Measurements from ENCODE around the gene TBCB.
"Not testable (repeated sequence)": the region's sequence is repeated elsewhere in the genome, so short reads cannot be mapped to it uniquely, and the experiment has no call there.

Gene TBCB

GRCh38 chr19:36115453-36116343 is at the start of gene TBCB:
TBCB (plus strand) TSS chr19:36115468; CDS start chr19:36115561, 93 bp downstream.
- H3K4me1 ChIP-seq (ENCODE audit: control insufficient read depth, low read length), result peaks cover 29% of the 10 kb centered on the region
- H3K9me2 ChIP-seq (replicated peaks; ENCODE audit: control insufficient read depth, low read length), result no peaks in the 10 kb centered on the region
- peak within 1 kb of the TSS; percentile 79 for H3K4me2 ChIP-seq (ENCODE audit: low read length)
- peaks cover 51% of the 10 kb centered on the region for H3K36me3 ChIP-seq (ENCODE audit: control insufficient read depth, low read length)
- no peak for TF ChIP-seq EZH2phosphoT487 (IDR thresholded peaks at IDR 0.05; ENCODE audit: borderline replicate concordance, low read length)
- TF ChIP-seq CTCF (IDR thresholded peaks at IDR 0.05; ENCODE audit: low read depth, low read length, poor library complexity, severe bottlenecking), result no peak
- H3F3A ChIP-seq (ENCODE audit: control insufficient read depth, insufficient read depth), result no peaks in the 10 kb centered on the region
- H3K9me3 ChIP-seq (ENCODE audit: control insufficient read depth, insufficient read depth, low read length), result no peaks in the 10 kb centered on the region
- peaks cover 6% of the 10 kb centered on the region; the same call in 1 of the 2 replicates for H4K20me1 ChIP-seq (ENCODE audit: control insufficient read depth, insufficient read depth, low read depth, low read length)
- peak within 1 kb of the TSS; percentile 99 for H3K4me3 ChIP-seq (ENCODE audit: low read length)
- no peaks in the 10 kb centered on the region for H3K27me3 ChIP-seq (ENCODE audit: control insufficient read depth, low read length)
- H3K27ac ChIP-seq (ENCODE audit: low read depth, low read length), result peak within 1 kb of the TSS; percentile 69
- peaks cover 38% of the 10 kb centered on the region for H3K79me2 ChIP-seq (ENCODE audit: control insufficient read depth, low read length)

GRCh38 chr19:36067681-36068080 is 47.6 kb upstream of the TBCB start:
- Histone ChIP-seq H3K9me2 (replicated peaks; ENCODE audit: control insufficient read depth, low read length) (no peaks in the 10 kb centered on the region), H3K27me3 (ENCODE audit: control insufficient read depth, low read length) (no peaks in the 10 kb centered on the region), H3K79me2 (ENCODE audit: control insufficient read depth, low read length) (peaks cover 2% of the 10 kb centered on the region; the same call in 1 of the 2 replicates), H3K4me3 (ENCODE audit: low read length) (no peak overlapping the region), H3K4me1 (ENCODE audit: control insufficient read depth, low read length) (no peaks in the 10 kb centered on the region), H3K36me3 (ENCODE audit: control insufficient read depth, low read length) (peaks cover 69% of the 10 kb centered on the region), H3K9me3 (ENCODE audit: control insufficient read depth, insufficient read depth, low read length) (no peaks in the 10 kb centered on the region), H3F3A (ENCODE audit: control insufficient read depth, insufficient read depth) (no peaks in the 10 kb centered on the region), H4K20me1 (ENCODE audit: control insufficient read depth, insufficient read depth, low read depth, low read length) (no peaks in the 10 kb centered on the region), H3K27ac (ENCODE audit: low read depth, low read length) (no peak overlapping the region), H3K4me2 (ENCODE audit: low read length) (no peak overlapping the region)
- TF ChIP-seq CTCF (IDR thresholded peaks at IDR 0.05; ENCODE audit: low read depth, low read length, poor library complexity, severe bottlenecking), result no peak
- no peak for TF ChIP-seq EZH2phosphoT487 (IDR thresholded peaks at IDR 0.05; ENCODE audit: borderline replicate concordance, low read length)

GRCh38 chr19:36068810-36069499 is 46.3 kb upstream of the TBCB start:
- H4K20me1 ChIP-seq (ENCODE audit: control insufficient read depth, insufficient read depth, low read depth, low read length); H3K79me2 ChIP-seq (ENCODE audit: control insufficient read depth, low read length); H3K4me1 ChIP-seq (ENCODE audit: control insufficient read depth, low read length); H3K27ac ChIP-seq (ENCODE audit: low read depth, low read length); H3K27me3 ChIP-seq (ENCODE audit: control insufficient read depth, low read length); H3K9me3 ChIP-seq (ENCODE audit: control insufficient read depth, insufficient read depth, low read length); H3K4me3 ChIP-seq (ENCODE audit: low read length); H3K4me2 ChIP-seq (ENCODE audit: low read length); H3F3A ChIP-seq (ENCODE audit: control insufficient read depth, insufficient read depth); H3K9me2 ChIP-seq (replicated peaks; ENCODE audit: control insufficient read depth, low read length): not testable (repeated sequence)
- peaks cover 71% of the 10 kb centered on the region for H3K36me3 ChIP-seq (ENCODE audit: control insufficient read depth, low read length)

- no peak overlapping the region for H3K4me2 ChIP-seq (ENCODE audit: low read length)
- H3K36me3 ChIP-seq (ENCODE audit: control insufficient read depth, low read length), result peaks cover 70% of the 10 kb centered on the region
- H3K4me3 ChIP-seq (ENCODE audit: low read length), result no peak overlapping the region
- no peaks in the 10 kb centered on the region for H3K9me2 ChIP-seq (replicated peaks; ENCODE audit: control insufficient read depth, low read length)
- H4K20me1 ChIP-seq (ENCODE audit: control insufficient read depth, insufficient read depth, low read depth, low read length), result no peaks in the 10 kb centered on the region
- no peaks in the 10 kb centered on the region for H3K27me3 ChIP-seq (ENCODE audit: control insufficient read depth, low read length)
- no peak overlapping the region for H3K27ac ChIP-seq (ENCODE audit: low read depth, low read length)
- H3K4me1 ChIP-seq (ENCODE audit: control insufficient read depth, low read length), result no peaks in the 10 kb centered on the region
- no peaks in the 10 kb centered on the region for H3F3A ChIP-seq (ENCODE audit: control insufficient read depth, insufficient read depth)
- no peaks in the 10 kb centered on the region for H3K79me2 ChIP-seq (ENCODE audit: control insufficient read depth, low read length)
- TF ChIP-seq CTCF (IDR thresholded peaks at IDR 0.05; ENCODE audit: low read depth, low read length, poor library complexity, severe bottlenecking) (no peak), EZH2phosphoT487 (IDR thresholded peaks at IDR 0.05; ENCODE audit: borderline replicate concordance, low read length) (no peak)
- H3K9me3 ChIP-seq (ENCODE audit: control insufficient read depth, insufficient read depth, low read length), result no peaks in the 10 kb centered on the region
Measured at GRCh38 chr19:36072081-36072480, 43.2 kb upstream of the TBCB start.

Data from DOHH2 (cell line).